ENCODE results near the gene PTPRK.

DNA sequence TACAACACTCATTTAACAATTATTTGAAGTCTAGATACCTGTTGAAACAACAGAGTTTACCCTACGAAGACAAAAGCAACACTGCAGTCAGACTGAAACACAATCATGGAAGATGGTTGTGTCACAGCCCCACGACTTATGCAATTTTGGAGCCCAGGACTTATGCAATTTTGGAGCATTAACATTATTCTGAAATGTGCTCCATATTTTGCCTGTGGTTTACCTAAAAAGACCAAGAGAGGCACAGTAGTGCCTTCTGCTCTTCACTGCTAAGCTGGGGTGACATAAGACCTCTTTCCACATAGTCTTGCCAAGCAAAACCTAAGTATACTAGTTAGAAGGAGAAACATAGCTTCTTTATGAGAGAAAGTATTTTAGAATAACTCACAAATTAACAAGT is 216.5 kb downstream of the PTPRK start:
- TF ChIP-seq CTCF (IDR thresholded peaks at IDR 0.05) (no peak), POLR2A (IDR thresholded peaks at IDR 0.05) (no peak), EP300 (IDR thresholded peaks at IDR 0.05) (no peak)

Data from suprapubic skin (tissue), 3 donors.